GM18505 (cell line): ENCODE measurements around the gene SEC31A.
"Not testable (repeated sequence)": the region's sequence is repeated elsewhere in the genome, so short reads cannot be mapped to it uniquely, and the experiment has no call there.

Source experiments
- ATAC-seq: cut with Tn5 transposase; IDR thresholded peaks from one replicate; pipeline ENCODE4 v1.9.1; 2021; ENCODE audit not compliant: unreplicated experiment
- POLR2A ChIP-seq: IDR thresholded peaks from 4 replicates; pipeline ENCODE4 v1.6.1; 2011; ENCODE audit warnings: borderline replicate concordance; ENCODE audit not compliant: insufficient read depth, insufficient read length; ENCODE audit errors: extremely low read depth

The SEC31A gene

DNA sequence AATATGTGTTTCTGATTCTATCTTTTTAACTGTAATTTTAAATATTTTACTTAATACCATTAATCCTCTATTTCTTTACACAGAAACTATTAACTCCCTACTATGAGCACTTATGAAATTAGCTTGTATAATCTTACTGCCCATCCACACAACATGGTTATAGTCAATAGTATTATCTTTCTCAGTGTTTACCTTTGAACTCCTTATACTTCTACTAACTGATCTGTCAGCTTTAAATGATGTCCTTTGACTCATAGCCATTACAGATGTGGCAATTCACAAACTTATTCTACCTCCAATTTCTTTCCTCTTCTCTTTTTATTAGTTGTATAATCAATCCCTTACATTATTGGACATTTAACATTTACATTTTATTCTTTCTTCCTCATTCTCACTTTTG is 5.5 kb downstream of the SEC31A start:
- TF ChIP-seq POLR2A = no peak
- ATAC-seq = no peak

DNA sequence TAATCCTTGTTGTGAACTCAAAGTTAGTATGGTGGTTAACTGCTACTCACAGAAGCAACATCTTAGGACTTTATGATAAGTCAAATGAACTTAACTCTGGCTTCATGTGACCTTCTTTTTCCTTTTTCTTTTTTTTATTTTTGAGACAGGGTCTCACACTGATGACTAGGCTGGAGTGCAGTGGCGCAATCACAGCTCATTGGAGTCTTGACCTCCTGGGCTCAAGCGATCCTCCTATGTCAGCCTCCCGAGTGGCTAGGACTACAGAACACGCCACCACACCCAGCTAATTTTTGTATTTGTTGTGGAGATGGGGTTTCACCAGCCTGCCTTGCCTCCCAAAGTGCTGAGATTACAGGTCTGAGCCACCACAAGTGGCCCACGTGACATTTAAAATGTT is 22.4 kb downstream of the SEC31A start:
- ATAC-seq = no peak

DNA sequence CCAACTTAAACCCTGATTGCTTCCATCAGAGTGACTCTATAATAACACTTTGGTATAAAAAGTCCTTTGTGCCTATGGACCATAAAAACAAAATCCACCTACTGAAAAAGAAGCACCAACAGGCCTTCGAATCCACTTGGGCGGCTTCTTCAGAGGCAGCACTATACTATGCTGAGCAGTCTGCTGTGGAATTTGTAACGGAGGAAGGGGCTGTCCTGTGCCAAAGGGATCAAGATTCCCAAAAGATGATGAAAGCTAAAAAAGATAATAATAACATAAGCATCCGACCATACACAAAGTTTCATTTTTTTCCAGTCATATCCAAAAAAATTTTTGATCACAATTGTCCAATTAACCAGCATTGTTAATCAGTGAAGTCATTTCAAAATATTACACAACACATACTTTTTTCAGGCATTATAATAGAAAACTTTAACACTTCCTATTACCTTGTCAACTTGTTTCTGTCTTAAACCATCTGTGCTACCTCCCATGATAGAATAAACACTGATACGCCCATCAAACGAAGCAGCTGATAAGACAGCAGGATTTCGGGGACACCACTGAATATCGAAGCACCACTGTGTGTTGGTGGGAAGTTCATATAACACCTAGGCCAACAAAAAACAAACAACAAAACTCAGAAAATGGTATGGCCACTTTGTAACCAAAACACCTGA is 24.1 kb downstream of the SEC31A start:
- ATAC-seq = no peak
- TF ChIP-seq POLR2A = no peak

More for the DNA sequence above, 22.4 kb downstream of the SEC31A start:
- TF ChIP-seq POLR2A = no peak

DNA sequence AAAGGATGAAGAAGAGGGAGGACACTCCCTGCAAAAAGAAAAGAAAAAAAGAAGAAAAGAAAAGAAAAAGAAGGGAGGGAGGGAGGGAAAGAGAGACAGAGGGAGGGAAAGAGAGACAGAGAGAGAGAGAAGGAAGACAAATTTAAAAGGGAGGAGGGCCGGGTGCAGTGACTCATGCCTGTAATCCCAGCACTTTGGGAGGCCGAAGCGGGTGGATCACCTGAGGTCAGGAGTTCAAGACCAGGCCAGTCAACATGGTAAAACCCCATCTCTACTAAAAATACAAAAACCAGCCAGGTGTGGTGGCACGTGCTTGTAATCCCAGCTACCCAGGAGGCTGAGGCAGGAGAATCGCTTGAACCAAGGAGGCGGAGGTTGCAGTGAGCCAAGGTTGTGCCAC is 24.9 kb downstream of the SEC31A start:
- not testable (repeated sequence) for ATAC-seq

DNA sequence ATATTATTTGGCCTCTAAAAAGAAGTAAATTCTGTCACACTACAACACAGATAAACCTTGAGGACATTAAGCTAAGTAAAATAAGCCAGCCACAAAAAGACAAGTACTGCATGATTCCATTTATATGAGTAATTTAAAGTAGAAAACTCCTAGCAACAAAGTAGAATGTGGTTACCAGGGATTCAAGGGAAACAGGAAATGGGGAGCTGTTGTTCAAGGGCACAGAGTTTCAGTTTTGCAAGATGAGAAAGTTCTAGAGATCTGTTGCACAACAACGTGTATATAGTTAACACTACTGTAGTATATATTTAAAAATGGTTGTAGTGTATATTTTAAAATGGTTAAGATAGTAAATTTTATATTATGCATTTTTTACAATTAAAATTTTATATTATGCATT is 25.4 kb downstream of the SEC31A start:
- TF ChIP-seq POLR2A = no peak
- ATAC-seq = no peak

DNA sequence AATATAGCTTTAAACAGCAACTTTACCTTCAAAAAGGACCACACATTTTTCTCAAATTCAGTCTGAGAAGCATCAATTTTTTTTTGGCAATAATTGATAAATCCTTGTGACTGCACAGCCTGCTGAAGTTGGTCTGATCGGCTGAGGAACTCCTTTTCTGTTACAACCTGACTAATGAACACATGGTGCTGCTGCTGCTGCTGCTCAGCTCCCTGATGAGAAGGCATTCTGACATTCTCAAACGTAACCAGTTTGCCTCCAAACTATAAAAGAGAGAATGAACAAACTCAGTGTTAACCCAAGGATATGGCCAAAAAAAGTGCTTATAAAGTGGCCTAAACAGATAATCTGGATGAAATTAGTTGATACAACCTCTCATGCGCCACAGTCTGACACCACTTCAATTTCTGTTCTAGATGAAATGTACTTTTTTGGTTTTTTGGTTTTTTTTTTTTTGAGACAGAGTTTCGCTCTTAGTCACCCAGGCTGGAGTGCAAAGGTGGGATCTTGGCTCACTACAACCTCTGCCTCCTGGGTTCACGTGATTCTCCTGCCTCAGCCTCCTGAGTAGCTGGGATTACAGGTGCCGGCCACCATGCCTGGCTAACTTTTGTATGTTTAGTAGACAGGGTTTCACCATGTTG is 26.5 kb downstream of the SEC31A start:
- ATAC-seq = no peak
- TF ChIP-seq POLR2A = no peak

DNA sequence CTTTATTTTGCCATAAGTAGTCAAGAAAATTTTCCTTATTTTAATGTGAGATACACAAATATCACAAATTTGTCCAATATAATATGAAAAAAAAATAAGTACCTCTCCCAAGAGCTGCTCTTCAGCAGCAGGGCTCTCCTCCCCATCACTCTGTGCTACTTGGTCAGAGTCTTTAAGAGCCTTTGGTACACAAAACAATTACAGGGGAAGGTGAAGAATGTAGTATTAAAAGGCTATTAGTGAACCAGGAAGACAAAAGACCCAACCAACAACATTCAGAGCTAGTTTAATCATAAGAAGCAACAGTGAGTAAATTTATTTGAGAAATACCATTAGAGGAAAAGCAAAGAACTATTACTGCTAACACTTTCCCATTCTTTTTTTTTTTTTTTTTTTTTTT is 29.4 kb downstream of the SEC31A start:
- ATAC-seq = no peak
- TF ChIP-seq POLR2A = no peak

DNA sequence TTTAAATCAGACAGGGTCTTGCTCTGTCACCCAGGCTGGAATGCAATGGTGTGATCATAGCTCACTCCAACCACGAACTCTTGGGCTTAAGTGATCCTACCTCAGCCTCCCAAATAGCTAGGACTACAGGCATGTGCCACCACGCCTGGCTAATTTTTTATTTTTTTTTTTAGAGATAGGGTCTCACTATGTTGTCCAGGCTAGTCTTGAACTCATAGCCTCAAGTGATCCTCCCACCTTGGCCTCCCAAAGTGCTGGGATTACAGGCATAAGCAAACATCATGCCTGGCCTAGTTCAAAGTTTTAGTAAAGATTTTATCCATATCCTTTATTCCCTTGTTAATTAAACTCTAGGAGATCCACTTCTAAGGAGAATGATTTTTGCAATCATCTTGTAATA is 30.5 kb downstream of the SEC31A start:
- not testable (repeated sequence) for ATAC-seq

DNA sequence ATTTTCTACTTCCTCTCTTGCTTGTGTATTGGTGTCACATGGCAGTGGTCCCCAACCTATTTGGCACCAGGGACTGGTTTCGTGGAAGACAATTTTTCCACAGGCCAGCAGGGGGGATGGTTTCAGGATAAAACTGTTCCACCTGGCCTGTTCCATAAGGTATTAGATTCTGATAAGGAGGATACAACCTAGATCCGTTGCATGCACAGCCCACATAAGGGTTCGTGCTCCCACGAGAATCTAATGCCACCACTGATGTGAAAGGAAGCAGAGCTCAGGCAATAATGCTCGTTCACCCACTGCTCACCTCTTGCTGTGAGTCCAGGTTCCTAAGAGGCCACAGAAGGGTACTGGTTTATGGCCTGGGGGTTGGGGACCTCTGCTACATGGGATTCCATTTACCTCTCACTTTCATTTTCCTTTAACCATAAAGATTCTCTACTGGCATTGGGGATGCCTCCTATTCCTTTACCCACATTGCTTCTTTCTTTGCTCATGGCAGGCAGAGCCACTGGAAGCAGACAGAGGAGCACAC is 38.1 kb downstream of the SEC31A start:
- no peak for ATAC-seq
- no peak for TF ChIP-seq POLR2A

DNA sequence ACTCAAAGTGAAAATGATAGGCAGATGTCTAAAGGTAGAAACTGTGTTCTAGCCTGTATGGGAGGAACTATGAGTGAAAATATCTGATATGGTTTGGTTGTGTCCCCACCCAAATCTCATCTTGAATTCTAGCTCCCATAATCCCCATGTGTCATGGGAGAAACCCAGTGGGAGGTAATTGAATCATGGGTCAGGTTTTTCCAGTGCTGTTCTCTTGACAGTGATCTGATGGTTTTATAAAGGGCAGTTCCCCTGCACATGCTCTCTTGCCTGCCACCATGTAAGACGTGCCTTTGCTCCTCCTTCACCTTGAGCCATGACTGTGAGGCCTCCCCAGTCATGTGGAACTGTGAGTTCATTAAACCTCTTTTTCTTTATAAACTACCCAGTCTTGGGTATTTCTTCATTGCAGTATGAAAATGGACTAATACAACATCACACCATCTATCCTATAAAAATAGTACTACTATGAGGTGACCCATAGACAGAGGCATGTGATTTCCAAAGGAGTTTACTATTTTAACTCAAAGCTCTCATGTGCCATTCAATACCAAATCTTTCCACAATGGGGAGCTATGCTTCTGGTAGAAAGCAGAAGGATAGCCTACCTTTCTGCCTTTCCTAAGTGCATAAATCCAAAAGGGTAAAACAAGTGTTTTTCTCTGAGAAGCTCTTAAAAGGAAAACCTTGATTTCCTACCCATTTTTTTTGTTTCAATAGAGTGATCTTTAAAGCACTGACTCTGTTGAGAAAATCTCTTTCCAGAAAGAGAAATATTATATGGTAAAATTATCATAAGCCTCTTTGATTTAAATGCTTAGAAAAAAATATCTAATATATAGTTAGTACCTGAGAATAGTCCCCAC is 38.8 kb downstream of the SEC31A start:
- no peak for TF ChIP-seq POLR2A
- ATAC-seq = no peak

DNA sequence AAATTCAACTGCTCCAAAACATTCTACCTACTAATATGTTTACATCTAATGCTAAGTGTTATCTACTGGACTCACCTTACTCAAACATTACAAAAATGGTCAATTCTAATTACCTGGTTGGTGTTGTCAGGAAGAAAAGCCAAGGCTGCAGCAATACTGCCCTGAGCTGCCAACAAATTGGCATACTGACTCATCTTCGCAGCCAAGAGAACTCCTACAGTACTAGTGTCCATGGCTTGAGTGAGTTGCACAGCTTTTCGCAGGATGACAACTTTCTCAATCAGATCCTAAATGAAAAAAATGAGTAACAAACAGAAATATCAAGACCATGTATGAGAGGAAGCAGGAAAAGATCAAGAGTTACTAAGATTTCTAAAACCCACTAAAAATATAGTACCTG is 39.6 kb downstream of the SEC31A start:
- TF ChIP-seq POLR2A = no peak
- ATAC-seq = no peak

DNA sequence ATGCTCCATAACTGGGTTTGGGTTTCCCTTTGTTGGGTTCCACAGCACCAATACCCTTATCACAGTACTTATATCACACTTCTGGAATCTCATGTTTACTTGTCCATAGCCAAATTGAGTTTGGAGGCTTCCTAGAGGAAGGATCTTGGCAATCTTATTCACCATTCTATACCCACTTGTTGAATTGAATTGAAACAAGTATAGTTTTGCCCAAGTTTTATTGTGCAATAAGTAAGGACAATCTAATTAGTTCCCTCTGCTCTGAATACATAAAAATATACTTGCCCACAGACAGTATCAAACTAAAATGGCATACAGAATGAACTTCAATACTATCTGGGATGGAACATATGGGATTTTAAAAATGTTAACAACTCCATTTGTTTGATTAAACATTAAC is 40.3 kb downstream of the SEC31A start:
- TF ChIP-seq POLR2A = no peak
- ATAC-seq = no peak

DNA sequence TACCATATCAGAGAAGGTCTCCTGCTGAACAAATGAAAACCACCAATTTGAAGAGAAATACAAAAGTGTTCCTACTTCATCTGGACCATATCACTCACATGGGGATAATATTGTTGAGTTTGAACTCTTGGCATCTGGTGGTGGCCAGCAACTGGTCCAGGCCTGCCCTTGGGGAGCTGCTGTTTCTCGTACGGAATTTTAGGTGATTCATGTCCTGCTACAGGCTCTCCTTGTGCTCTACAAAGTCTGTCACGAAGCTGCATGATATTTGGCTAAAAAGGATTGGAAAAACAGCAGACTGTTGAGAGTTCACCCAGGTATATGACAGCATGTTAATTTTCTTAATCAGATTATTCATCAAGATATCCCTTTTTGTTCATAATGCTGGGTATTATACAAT is 42.2 kb downstream of the SEC31A start:
- no peak for ATAC-seq
- TF ChIP-seq POLR2A = no peak

DNA sequence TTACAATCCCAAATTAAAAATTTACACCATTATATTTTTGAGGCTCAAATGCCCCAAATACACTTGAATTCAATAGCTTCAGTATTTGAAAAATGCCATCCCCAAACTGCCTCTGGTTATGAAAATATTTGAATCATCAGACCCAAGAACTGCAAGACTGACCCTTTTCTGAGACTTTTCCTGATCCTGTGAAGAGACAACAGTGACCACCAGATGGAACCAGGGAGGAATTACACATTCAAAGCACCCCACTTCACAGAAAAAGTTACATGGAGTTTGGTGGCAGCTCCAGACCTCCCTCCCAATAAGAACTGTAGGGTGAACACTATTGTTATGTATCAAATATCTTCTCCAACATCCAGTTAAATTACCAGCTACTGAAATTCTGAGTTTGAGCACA is 48.4 kb downstream of the SEC31A start:
- no peak for TF ChIP-seq POLR2A
- no peak for ATAC-seq
